Measurements from ENCODE around the gene GUCY1A1.

DNA sequence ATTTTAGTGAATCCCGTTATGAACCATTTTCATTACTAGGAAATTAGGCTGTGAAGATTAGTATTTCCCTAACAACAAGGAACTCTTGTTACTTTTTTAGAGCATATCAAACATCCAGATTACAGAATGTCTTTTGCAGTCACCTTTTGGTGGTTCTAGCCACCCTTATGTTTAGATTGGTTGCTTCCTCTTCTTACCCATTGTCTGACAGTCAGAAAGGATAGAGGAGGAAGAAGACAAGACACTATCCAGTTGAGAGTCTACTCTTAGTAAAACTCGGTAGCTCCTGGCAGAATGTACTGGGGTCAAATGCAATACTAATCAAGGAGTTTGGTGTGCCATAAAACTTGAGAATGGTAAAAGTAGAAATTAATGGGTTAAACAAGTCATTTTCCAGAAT is 1.6 kb upstream of the GUCY1A1 start:
- TF ChIP-seq, protein P1, sequence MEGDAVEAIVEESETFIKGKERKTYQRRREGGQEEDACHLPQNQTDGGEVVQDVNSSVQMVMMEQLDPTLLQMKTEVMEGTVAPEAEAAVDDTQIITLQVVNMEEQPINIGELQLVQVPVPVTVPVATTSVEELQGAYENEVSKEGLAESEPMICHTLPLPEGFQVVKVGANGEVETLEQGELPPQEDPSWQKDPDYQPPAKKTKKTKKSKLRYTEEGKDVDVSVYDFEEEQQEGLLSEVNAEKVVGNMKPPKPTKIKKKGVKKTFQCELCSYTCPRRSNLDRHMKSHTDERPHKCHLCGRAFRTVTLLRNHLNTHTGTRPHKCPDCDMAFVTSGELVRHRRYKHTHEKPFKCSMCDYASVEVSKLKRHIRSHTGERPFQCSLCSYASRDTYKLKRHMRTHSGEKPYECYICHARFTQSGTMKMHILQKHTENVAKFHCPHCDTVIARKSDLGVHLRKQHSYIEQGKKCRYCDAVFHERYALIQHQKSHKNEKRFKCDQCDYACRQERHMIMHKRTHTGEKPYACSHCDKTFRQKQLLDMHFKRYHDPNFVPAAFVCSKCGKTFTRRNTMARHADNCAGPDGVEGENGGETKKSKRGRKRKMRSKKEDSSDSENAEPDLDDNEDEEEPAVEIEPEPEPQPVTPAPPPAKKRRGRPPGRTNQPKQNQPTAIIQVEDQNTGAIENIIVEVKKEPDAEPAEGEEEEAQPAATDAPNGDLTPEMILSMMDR (IDR thresholded peaks at IDR 0.05): no peak
- TF ChIP-seq POLR2A (IDR thresholded peaks at IDR 0.05): no peak
